NCI-H510A (cell line): Measurements from ENCODE around the gene ARHGAP26.
A peak's percentile ranks its signal among the peaks of the same experiment; 100 is the strongest.

Experiments
- DNase-seq: peaks from one replicate; lab custom pipeline; 2025; lab: John Stamatoyannopoulos, UW

ARHGAP26 gene

DNA sequence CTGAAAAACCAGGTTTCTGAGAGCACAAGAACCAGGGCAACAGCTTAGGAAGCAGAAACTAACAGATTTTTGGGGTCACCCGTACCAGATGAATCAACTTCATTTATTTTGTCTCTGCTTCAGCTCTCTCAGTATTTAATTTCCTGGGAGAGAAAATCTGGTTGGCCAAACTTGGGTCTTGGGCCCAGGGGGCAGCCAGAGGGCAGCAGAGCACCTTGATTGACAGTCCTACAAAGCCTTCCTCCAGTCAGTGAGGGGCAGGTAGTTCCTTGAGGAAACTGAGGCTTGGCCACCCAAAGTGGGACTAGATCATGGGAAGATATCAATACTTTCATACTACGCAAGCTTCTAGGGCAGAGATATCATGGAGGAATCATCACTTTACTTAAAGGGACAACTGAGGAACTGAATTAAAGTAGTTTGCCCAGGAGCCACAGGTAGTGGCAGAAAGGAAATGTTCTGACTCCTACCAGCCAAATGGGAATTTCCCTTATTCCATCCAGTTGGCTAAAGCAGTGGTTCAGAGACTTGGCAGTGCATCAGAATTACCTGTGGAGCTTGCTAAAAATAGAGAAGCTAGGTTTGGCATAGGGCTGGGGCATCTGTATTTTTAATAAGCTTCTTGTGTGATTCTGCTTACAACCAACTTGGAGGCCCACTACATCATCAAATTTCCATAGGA is 21.5 kb upstream of the ARHGAP26 start:
- no peak for DNase-seq

DNA sequence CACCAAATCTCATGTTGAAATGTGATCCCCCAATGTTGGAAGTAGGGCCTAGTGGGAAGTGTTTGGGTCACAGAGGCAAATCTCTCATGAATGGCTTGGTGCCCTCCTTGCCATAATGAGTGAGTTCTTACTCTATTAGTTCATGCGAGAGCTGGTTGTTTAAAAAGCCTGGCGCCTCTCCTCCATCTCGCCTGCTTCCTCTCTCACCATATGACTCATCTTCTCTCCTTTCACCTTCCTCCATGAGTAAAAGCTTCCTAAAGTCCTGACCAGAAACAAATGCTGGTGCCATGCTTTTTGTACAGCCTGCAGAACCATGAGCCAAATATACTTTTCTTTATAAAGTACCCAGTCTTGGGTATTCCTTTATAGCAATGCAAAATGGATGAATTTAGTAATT is 20.9 kb upstream of the ARHGAP26 start:
- no peak for DNase-seq

DNA sequence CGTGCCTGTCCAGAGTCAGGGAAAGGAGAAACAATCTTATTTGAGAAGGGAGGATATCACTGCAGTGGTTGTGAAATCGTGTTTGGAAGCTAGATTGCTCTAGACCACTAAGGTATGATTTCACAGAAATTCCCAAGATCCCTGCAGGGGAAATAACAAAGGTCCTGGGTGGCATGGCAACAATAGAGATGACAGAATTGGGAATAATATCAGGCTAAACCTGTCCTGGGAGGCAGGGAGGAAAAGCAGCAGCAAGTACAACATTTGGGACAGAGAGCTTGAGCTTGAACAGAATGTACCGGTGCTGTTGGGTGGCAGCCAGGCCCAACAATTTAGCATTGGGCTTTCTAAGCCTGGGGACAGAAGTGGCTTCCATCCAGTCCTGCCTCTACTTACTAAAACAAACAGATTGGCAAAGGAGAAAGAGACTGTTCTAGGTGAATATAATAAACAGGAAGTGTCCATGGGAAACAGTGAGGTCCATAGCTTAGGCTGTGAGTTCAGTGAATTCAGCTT is 17.0 kb upstream of the ARHGAP26 start:
- DNase-seq = no peak

DNA sequence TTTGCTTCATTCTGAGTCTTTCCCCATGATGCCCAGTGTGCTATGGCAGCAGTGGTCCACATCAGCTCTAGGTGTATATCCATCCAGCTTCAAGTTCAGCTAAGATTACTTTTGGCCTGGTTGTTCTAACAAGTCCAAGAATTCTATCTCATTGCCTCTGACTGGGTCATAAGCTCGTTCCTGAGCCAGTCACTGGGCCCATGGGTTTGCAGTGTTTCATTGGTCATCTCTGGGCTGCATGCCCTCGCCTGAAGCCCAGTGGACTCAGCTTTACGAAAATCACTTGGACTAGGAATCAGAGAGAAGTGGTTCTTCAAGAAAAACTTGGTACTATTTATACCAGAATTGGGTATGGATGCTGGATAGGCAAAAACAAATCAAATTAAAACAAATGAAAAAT is 16.1 kb upstream of the ARHGAP26 start:
- no peak for DNase-seq

DNA sequence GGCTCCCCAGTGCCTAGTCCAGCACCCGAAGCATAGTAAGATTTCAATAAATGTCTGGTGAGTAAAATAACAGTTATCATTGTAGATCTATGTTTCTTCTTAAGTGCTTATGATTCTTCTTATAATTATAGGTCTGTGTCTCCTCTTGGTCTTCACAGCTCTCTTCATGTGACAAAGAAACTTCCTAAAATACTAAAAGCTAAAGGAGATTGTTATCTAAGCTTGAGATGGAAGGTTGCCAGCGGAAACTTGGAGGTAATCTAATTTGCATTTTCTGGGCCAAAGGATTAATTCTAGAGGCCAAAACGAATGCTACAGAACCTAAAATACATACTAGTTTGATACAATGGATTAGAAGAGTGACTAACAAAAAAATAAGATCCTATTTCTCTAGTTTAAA is 13.6 kb upstream of the ARHGAP26 start:
- no peak for DNase-seq

DNA sequence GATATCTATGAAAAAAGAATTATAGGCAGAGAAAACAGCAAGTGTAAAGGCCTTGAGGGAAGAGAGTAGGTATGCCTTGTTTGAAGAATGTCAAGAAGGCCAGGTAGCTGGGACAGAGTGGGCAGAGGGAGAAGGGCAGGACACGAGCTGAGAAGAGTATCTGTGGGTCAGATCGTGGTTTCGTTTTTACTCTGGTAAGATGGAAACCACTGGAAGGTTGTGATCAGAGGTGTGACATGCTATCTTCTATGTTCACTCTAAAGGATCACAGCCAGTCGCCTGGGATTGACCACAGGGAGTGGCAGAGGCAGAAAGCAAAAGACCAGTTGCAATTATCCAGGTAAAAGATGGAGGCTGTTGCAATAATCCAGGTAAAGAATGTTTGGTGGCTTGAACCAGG is 12.6 kb upstream of the ARHGAP26 start:
- no peak for DNase-seq

DNA sequence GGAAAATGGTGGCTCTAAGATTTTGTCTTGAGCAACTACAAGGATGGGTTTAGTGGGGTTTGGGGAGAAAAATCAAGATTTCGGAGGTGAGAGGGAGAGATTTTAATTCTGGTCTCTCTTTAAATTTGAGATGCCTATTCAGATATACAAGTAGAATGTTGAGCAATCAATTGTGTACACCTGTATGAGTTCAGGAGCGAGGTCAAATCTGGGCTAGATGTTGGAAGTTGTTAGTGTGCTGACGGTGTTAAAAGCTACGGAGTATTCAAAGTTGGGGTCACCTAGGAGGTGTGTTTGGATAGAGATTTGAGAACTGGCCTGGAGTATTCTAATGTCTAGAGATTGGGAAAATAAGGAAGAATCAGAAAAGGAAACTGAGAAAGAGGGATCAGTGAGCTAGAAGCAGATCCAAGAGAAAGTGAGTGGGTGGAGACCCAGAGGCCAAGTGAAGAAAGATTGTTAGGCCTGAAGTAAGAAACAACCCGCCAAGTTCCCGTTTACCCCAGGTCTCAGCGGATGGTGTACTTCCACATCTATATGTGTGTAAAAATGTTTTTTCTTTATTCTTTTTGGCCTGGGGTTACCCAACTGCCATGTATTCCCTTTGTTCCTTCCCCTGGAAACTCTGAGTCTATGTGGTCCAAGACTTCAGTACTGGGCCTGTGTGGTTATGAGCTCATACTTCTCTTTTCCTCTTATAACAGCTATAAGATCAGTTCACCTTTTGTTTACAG is 11.9 kb upstream of the ARHGAP26 start:
- DNase-seq = no peak

DNA sequence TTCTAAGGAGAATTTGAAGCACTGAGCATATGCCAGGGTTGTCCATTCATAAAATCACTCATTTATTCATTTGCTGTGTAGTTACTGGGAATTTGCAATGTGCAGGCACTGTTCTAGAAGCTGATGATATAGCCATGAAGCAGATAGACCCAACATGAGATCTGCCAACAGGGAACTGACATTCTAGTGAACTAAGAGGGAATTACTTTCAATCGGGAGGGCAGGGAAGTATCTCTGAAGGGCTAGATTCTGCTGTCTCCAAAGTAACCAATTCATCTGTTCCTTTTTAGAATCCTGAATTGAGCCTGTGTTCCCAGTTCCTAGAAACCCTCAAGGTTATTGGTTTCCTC is 11.4 kb upstream of the ARHGAP26 start:
- DNase-seq = no peak

DNA sequence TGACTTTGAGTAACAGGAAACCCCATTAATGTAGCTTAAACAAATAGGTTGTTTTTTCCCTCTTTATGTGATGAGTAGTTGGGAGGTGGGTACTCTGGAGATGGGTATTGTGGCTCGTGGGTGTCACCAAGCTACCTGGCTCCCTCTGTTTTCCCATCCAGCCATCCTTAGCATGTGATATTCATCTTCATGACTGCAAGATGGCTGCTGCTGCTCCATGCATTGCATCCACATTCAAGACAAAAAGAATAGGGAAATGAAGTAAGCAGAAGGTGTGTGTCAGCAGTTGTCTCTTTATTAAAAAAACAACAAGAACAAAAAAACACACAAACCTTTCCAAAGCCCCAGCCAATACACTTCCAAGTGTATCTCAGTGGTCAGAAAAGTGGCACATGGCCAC is 6.5 kb upstream of the ARHGAP26 start:
- no peak for DNase-seq

DNA sequence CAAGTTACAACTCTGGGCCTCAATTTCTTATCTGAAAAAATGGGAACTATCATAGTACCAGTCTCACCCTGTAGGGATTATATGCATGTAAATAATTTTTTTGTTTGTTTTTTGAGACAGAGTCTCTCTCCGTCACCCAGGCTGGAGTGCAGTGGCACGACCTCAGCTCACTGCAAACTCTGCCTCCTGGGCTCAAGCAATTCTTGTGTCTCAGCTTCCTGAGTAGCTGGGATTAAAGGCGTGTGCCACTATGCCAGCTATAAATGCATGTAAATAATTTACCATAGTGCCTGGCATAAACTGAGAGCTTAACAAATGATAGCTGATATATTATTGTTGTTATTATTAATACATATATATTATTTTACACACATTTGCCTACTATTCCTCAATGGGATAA is 3.0 kb upstream of the ARHGAP26 start:
- DNase-seq = no peak

DNA sequence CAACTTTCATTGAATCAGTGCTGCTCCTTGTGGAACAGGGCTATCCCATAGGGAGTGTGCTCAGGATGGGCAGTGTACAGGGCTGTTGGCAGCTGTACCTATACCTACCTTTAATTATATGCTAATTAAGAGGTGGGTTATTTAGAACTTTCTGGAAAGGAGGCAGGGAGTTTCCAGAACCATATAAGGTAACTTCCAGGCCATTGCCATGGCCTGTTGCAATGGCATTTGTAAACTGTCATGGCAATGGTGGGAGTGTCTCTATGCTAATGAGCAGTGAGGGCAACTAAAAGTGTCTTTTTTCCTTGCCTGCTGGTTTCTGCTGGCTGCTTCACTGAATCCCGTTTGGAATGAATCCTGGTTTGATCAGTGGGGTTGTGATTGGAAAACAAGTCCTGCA is 2.3 kb upstream of the ARHGAP26 start:
- no peak for DNase-seq

DNA sequence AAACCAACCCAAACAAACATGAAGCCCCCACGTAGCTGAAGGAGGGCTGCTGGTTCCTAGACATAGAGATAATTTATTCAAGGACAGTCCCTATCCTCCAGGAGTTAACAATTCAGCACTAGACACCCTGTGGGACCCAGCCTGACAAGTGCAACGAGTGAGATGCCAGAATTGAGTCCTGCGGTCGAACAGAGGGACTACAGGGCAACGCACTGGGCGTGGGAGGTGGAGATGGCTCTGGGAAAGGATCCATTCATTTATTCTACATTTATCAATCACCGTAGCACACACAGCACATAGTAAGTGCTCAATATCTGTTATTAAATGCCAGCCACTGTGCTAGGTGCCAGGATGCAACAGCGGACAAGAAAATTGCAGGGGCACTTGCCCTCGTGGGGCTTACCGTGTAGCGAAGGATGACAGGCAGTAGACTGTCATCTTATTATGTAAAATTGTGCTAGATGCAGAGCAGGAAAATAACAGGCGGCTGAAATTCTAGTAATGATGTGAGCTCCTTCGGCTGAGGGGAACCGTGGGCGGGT is 855 bp upstream of the ARHGAP26 start:
- DNase-seq = no peak

DNA sequence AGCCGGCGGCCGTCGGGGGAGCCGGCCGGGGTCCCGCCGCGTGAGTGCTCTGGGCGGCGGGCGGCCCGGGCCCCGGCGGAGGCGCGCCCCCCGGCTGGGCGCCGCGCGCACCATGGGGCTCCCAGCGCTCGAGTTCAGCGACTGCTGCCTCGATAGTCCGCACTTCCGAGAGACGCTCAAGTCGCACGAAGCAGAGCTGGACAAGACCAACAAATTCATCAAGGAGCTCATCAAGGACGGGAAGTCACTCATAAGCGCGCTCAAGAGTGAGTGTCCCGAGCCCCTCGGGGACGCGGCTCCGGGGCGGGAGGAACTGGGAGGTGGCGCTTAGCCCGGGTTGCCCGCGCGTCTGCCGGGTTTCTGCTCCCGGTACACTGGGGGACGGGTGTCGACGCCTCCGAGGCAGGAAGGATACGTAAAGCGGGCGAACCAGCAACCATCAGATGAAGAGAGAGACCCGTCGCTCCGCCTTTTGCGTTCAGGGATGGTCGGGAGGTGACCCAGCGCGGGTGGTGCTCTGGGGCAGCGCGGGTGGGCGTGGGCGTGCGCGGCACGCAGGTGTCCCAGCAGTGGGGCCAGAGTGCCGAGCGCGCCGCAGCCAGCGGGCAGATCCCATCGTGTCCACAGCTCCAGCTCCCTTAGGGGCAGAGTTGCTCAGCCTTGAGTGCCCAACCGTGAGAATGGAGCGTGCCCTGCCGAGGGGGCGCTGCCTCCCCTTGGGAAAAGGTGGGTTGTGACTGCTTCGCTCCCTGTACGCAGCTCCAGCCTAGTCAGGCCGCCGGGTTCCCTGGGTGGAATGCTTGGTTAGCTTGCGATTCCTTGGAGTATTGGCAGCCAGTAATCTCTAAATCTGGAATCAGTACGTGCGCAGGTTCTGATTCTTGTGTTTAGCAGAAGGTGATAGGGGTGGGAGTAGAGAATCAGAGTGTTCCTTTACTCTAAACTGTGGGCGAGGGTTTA is 753 bp downstream of the ARHGAP26 start:
- DNase-seq = peak; percentile 19

DNA sequence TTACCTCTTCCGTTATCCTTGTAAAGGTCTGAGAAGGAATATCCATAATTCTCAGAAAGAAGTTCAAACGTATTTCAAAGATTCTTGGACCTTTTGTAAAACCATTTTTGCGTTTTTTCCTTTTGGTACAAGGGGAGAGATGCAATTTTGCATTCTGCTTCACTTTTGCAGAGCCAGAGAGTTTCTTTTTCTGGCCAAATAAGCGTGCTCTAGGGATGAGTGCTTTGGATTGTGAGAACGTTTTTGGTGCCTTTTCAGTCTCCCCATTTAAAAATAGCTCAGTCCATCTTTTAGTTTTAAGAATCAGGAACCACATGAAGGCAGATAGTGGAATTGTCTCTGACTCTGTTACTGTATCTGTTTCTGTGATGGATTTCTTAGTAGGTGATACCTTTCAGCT is 1.5 kb downstream of the ARHGAP26 start:
- DNase-seq = no peak

DNA sequence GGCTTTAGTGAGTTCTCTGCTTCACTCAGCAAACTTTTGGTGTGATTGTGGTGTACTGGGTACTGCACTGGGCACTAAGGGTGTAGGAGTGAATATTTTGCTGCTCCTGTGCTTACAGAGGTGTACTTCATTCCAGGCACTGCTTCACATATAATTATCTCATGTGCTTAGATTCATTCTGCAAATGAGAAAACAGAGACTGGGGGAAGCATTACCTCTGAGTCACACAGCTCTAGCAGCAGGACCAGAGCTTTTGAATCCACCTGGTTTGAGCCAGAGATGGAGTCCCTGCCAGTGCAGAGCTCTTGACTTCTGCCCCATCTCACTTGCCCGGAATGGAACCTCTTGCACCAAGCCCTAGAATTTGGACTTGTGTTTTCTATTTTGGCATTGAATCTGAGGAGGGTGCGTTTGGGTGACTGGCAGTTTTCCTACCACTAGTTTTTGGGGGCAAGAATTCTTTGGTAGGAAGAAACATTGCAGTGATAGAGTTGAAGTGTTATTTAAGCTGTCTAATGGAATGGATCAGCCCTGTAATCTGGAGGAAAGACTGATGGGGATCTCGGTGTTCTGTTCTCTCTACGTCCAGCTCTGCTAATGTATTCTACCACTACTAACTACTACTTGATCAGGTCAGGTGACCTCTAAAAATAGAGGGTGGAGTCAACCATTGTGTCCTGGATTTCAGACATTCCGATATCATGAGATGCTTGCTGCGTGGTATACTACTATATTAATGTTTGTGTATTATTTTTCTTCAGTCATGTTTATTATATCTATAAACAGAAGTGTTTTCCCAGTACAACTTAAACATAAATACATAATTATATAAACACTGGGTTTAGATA is 2.5 kb downstream of the ARHGAP26 start:
- DNase-seq = no peak

DNA sequence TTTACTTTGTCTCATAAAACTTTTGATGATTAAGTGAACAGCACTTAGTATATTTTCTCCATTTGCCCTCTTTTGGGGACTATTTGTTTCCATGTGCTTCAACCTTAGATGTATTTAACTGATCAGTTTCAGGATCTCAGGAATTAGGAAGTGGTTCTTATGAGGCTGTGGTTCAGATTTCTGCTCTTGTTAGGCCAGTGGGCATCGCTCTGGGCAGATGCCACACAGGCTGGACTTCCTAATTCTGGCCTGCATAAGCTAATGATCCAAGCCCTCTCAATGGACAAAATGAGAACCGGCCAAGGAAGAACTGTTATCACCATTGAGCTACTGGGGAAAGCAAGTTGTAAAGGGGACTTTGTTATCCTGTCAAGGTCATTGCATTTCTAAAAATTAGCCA is 6.9 kb downstream of the ARHGAP26 start:
- DNase-seq = no peak

DNA sequence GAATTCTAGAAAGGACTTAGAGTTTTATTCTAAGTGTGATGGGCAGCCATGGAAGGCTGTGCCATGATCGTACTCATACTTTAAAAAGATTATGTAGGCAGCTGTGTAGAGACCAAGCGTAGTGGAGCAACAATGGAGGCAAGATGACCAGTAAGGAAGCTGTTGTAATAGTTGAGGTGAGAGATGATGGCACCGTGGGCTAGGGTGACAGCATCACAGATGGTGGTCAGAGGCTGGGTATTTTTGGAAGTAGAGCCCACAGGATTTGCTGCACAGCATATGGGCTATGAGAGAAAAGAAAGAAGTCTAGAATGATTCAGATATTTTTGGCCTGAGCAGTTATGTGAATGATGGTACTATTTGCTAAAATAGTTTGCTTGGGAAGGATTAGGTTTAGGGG is 7.7 kb downstream of the ARHGAP26 start:
- DNase-seq = no peak

DNA sequence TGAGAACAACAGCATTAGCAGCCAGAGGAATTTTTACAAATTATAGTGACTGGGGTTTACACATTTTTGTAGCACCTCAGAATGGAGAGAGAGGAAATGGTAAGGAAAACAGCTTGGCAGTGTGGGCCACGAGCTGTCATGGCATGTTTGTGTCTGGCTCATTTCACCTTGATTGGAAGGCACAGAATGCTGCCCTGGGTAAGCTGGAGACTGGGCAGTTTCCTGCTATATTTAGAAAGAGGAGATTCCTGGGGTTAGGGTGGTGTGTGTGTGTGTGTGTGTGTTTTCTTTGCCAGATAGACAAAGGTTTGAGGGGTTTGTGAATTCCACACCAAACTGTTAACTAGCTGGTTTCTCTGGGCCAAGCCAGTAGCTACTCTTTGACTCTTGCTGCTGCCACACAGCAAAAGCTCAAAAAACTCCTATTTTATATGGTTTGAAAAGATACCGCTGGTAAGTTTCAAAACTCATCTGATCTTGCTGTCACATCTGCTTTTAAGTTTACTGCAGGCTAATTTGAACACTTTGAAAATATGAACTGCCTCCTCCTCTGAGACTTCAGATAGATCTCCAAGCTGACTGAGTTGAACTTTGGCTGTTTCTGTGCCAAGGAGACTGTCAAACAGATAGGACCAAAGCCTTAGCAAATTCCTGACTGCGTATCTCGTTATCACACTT is 9.1 kb downstream of the ARHGAP26 start:
- DNase-seq = no peak

DNA sequence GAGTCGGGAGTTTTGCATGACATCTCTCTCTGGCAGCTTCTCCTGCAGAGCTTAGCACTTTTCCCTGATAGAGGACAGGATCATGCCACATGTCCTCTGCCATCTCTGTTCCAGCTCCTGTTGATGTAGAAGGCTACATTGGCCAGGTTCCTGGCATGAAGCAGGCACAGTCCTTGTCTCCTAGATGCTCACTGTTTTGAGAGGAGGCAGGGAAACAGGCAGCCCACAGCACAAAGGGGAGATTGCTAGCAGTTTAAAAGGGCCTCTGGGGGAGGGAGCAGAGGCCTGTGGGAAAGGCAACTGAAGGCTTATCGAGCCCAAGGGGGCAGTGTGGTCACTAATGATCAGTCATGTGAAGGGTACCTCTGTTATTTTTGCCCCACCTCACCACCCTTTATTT is 10.7 kb downstream of the ARHGAP26 start:
- no peak for DNase-seq

DNA sequence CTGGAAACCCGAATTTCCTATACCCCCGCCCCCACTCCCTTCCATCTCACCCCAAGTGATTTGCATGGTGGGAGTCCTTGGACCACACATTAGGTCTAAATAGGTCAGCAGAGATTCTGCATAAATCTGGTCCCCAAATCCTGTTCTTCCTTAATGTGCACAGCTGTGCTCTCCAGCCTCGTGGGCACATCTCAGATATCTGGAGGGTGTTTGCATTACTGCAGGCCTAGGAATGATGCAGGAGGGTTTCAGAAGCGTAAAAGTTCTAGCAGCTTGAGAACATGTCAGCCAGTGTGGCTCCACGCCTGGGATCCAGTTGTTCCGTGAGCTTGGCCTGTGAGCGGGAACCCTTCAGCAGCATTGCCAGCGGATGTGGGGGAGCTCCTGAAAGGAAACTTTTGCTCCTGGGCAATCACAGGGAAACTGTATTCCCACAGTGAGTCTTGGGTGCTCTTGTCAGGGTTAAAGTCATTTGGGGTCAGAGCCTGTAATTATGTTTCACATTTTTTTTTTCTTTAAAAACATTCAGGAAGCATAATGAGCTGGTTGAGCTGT is 12.9 kb downstream of the ARHGAP26 start:
- DNase-seq = no peak
